Stimulated activated CD4-positive, alpha-beta T cell treated with anti-CD3 and anti-CD28 coated beads, Interleukin-2, amount 100 ng/mL, for 4 hours (primary cell): ENCODE results near the gene UBE2A.
A peak's percentile ranks its signal among the peaks of the same experiment; 100 is the strongest.

ENCODE experiments used
- DNase-seq: peaks from one replicate; pipeline ENCODE4 v3.0.0-alpha.2; 2020; ENCODE audit warnings: low read depth

UBE2A gene

DNA sequence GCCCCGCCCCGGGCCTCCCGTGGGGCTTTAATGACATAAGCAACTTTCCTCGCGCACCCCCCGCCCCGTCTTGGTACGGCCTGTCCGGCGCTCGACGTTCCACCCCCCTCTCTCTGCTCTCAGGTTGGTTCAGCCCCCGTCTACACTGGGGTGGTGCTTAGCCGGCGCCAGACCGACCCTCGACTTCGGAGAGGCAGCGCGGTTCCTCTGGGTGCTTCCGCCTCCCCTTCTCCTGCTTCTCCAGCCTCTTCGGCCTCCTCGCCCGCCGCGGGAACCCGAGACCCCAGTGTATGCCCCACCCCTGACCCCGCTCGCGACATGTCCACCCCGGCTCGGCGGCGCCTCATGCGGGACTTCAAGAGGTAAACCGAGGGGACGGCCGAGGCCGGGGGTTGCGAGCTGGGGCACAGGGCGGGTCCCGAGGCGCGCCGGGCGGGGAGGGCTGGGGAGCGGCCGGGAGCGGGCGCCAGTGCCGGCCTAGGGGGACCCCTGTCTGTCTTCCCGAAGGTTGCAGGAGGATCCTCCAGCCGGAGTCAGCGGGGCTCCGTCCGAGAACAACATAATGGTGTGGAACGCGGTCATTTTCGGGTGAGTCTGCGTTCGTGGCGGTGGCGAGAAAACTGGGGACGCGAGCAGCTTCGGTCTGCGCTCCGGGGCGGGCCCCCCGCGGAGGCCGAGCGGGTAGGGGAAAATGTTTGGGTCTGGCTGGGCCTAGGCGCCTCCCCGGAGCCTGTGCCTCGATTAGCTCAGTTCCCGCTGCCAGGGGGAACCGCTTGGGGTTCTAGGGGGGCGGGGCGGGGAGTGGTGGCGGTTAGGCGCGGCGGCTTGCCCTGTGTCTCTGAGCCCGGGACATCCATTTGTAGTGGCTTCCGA lies at the start of gene UBE2A:
UBE2A (plus strand) TSS at position 170 of the 873 bp plus-strand sequence; CDS start at position 319, 149 bp downstream.
- DNase-seq = peak; percentile 85

GRCh38 chrX:119529345-119530276 lies 44.8 kb upstream of the UBE2A start:
- DNase-seq = no peak

GRCh38 chrX:119537487-119537886 lies 36.9 kb upstream of the UBE2A start:
- no peak for DNase-seq

- DNase-seq = no peak
These were observed 34.5 kb upstream of the UBE2A start for GRCh38 chrX:119539872-119540271.

- no peak for DNase-seq
These were observed 33.2 kb upstream of the UBE2A start for GRCh38 chrX:119541188-119541587.

DNA sequence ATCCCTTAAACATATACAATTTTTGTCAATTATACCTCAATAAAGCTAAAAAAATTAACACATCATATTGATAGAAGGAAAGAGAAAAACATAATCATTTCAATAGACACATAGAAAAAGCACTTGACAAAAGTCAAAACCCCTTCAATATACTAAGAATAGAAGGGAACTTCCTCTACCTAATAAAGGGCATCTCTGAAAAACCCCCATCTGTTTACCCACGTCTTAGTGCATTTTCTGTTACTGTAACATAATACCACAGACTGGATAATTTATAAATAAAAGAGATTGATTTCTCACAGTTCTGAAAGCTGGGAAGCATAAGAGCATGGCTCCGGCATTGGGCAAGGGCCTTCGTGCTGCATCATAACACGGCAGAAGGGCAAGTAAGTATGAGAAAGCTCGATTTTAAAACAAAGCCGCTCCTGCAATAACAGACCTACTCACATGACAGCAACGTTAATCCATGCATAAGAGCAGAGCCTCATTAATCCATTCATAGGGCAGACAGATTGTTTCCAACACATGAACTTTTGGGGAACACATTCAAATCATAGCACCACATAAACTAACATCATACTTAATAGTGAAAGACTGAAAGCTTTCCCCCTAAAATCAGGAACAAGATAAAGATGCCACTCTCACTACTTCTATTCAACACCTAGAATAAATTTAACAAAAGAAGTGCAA lies 24.9 kb upstream of the UBE2A start:
- no peak for DNase-seq

DNA sequence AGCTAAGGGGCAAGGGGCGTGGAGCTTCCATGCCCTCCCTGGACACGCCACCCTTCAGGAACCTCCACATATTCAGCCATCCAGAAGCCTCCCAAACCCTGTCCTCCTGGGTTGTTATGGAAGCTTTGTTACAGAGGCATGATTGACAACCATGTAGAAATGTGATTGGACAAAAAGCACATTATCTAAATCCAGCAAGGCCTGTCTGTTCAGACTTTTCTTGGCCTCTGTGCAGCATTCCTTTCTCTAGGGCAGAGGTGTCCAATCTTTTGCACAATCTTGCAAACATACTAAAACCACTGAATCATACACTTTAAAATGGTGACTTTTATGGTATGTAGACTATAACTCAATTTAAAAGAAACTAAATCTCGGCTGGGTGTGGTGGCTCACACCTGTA lies 21.9 kb upstream of the UBE2A start:
- DNase-seq = no peak

- peak; percentile 80 for DNase-seq
These were observed 9.2 kb upstream of the UBE2A start, which contains the start of gene STEEP1 for GRCh38 chrX:119565107-119565663. STEEP1 (minus strand) TSS chrX:119565409; CDS start chrX:119565355, 54 bp downstream.

DNA sequence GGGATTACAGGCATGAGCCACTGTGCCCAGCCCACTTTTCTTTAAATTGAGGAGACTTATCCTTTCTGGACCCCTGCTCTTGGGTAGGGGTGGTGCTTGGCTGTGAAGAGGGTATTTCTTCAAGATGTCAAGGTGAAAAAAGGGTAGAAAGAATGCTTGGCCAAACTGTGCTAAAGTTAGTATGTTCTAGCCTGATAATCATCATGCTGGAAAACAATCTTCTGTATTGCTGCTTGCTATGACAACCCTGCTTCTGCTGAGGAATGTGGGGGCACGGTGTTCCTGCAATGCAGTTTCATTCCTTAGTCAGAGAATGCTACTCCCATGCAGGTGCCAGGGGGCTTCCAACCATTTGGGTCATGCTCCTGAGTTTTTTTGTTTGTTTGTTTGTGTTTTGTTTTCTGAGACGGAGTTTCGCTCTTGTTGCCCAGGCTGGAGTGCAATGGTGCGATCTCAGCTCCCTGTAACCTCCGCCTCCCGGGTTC lies 4.0 kb upstream of the UBE2A start:
- DNase-seq = no peak

- DNase-seq = no peak
These were observed 1.1 kb upstream of the UBE2A start for GRCh38 chrX:119573222-119573621.

- no peak for DNase-seq
These were observed 446 bp upstream of the UBE2A start for GRCh38 chrX:119573840-119574393.

DNA sequence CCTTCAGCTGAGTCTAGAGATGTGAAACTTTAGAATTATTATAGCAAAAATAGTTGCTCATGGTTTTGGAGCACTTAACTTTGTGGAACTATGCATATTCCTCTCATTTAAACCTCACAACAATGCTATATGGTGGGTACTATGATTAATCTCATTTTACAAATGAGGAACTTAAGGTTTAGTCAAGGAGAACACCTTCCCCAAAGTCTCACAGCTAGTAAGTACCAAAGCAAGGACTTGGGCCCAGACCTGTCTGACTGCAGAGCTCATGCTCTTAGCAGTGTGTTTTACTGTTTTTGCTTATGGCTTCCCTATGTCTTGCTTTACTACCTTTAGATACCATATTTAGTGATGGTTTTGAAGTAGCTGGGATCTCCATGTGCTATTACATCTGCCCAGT lies 5.1 kb downstream of the UBE2A start:
- no peak for DNase-seq

DNA sequence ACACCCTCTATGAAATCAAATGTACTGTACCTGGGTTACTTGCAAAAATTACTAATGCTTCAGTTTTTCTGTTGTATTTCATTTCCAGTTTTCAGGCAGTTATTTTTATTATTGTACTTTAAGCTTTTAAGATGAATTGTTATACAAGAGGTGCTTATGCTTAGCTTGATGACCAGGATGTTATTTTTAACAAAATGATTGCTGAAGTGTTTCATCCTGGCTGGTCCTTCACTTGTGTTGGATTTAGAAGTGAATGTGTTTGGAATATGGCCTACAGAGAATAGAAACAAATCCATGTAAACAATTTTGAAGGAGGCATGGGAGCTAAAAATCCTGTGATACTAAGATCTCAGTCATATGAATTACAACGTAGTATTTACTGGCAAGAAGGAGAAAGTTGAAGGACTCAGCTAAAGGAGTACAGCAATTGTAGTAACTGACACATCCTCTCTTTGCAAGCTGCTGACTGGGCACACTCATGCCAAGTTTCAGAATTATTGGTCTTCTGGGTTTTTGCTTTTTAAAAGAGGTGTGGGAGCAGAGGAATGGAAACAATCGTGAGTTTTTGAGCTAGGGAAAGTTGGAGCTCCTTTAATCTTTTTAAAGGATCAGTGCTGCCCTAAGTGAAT lies 9.2 kb downstream of the UBE2A start:
- DNase-seq = no peak

DNA sequence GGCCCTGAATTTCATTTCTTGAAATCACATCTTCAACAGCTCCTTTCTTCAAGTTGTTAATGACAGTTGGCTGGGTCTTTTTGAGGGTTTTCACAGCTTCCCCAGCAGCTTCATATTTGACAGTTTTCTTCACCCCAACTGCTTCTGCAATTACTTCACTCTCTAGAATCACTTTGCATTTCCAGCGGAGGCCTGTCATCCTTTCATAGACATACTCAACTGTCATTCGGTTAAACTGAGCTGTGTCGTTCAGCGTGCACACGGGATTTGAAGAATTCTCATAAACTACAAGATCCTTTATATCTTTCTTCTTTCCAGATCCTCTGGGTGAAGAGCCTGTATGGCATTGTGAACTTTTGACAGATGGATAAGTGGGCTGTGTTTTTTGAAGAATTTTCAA lies 15.4 kb downstream of the UBE2A start:
- no peak for DNase-seq

DNA sequence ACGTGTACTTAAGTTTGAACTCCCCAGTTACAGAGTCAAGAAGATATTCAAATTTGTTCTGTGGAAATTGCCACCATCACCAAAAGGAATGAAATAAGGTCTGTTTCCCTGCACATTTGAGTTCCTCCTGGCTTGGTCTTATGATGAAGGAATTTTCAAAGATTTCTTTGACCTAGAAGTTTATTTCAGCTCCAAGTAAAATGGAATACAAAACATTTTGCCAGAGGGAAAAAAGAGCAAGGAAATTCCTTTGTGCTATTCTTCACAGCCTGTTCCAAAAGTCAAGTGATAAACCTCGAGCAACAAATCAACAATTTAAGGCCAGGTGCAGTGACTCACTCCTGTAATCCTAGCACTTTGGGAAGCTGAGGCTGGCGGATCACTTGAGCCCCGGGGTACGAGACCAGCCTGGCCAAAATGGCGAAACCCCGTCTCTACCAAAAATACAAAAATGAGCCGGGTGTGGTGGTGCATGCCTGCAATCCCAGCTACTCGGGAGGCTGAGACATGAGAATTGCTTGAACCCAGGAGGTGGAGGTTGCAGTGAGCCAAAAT lies 28.4 kb downstream of the UBE2A start:
- DNase-seq = no peak

DNA sequence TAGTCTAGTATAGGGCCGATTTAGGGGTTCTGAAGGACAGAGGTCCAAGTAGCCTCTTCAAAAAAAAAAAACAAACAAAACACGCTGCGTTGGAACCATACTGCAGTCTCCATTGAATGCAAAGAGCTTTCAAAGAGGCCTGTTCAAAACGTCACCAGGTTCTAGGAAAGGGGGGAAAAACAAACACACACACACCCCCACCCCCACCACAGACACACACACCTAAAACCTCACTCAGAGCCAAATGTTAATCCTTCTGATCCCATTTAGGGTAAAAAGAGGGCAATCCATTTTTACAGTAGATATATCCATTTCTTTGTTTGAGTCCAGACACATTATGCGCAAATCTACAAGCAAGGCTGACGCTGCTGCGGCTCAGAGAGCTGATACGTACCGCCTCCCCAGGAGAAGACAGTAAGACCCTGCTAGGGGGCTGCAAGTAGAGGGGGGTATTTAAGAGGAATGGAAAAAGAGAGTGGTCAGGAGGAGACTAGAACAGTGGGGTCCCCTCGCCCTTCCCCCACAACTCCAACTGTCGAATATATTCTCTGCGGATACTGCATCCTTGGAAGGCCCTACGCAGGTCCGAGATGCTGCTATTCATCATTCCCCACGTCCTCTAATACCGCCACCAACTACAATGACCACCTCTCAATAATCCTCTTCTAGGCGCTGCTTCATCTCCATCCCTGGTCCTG lies 30.6 kb downstream of the UBE2A start:
- no peak for DNase-seq

DNA sequence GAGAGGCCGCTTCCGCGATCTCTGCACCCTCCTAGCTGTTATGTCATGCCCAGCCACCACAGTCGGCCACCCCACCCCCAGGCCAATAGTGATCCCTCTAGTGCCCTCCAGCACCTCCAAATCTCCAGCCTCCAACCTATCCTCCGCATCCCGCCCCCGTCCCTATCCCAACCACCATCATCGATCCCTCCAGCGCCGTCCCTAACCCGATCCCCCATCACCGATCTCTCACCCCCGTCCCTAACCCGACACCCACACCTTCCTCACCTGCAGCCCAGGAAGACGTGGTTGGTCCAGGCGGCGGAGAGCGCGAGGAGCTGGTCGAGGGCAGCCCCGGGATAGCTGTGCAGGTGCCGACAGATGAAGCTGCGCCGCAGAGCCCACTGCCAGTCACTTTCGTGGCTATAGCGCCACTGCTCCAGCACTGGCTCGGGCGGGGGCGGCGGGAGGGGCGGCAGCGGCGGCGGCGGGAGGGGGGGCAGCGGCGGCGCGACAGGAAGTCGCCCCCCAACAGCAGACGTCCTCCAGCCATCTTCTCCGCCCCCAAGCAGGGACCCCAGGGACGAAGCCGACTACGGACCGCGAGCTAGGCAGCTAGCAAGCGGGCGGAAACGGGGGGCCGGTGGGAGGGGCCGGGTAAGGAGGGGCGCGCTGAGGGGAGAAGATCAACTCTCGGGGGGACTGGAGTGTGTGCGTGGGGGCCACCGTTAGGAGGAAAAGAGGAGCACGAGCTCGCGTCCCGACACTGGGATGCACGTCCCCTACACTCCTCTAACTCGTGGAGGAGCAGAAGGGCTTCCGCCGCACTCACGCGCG lies 31.3 kb downstream of the UBE2A start:
- DNase-seq = peak; percentile 22

GRCh38 chrX:119606280-119607017 lies 32.1 kb downstream of the UBE2A start, which contains the start of gene NKRF:
NKRF (minus strand) TSS chrX:119606424.
- DNase-seq = peak; percentile 83
